Colonic mucosa (tissue), 4 donors: ENCODE measurements around the gene DTX4. TPM values are rescaled to one million over a fixed set of nuclear protein-coding genes. Genes with fewer than 3 reads are reported as not detected.

Experiments used
- DNase-seq: peaks from one replicate; pipeline ENCODE4 v3.0.0-alpha.2; 2020
- H3K27ac ChIP-seq: fragments of 200-600 bp; one replicate; pipeline ENCODE4 v1.8.0; 2021
- H3K27me3 ChIP-seq: fragments of 200-600 bp; one replicate; pipeline ENCODE4 v1.8.0; 2021
- H3K36me3 ChIP-seq: fragments of 200-600 bp; one replicate; pipeline ENCODE4 v1.8.0; 2021
- H3K4me1 ChIP-seq: fragments of 200-600 bp; one replicate; pipeline ENCODE4 v1.8.0; 2021; ENCODE audit warnings: mild to moderate bottlenecking
- H3K4me3 ChIP-seq: fragments of 200-600 bp; one replicate; pipeline ENCODE4 v1.8.0; 2021
- H3K9ac ChIP-seq, 2 donors: one replicate each; pipeline ENCODE4 v1.7.0; 2013; ENCODE audit warnings: control low read depth in 2 of 2, low read depth in 2 of 2, low read length in 2 of 2
- H3K9me3 ChIP-seq: fragments of 200-600 bp; one replicate; pipeline ENCODE4 v1.8.0; 2021
- CTCF ChIP-seq: fragments of 200-600 bp; IDR thresholded peaks from one replicate; pipeline ENCODE4 v1.8.0; 2022; ENCODE audit warnings: antibody characterized with exemption, mild to moderate bottlenecking
- intact Hi-C: fragments of 100-400 bp; cut with DNase I; formaldehyde crosslinking; loops from one replicate; pipeline ENCODE4 v1.14.1; 2022
- total RNA-seq, 2 donors: library from RNA; stranded (reverse); fragmentation: NEBNext Ultra II Directional in 1 of 2; extraction: Animal tissue kit (Norgen Biotek cat#: 25700) in 1 of 2; gene quantifications; one replicate each; pipeline ENCODE4 v1.2.1, GENCODE V29; 2021
- donor health status: healthy.
- donor health status: DM: no; HTN: no; CAD: no.
- donor health status: DM: no; HTN: no; CAD: no.

The DTX4 gene
- total RNA-seq, 2 donors from 2014 or later, result 54.7 to 59.7 TPM

GRCh38 chr11:59187587-59187986, 15.7 kb downstream of the DTX4 start:
- no peaks in the 10 kb centered on the region for H3K9me3 ChIP-seq
- peak overlapping the region; percentile 73 for H3K27ac ChIP-seq
- peak overlapping the region in 1 of 2 donors; percentile 84 for H3K9ac ChIP-seq
- TF ChIP-seq CTCF, result no peak
- DNase-seq, result peak; percentile 69
- peaks cover 39% of the 10 kb centered on the region for H3K4me1 ChIP-seq
- peaks cover 7% of the 10 kb centered on the region for H3K36me3 ChIP-seq
- H3K27me3 ChIP-seq, result no peaks in the 10 kb centered on the region
- intact Hi-C loops, result loop anchor here (2.0 kb wide), 1 partner anchor 15 kb away; the partner anchor contains the start of gene DTX4
- H3K4me3 ChIP-seq, result no peak overlapping the region

GRCh38 chr11:59188954-59189353, 17.0 kb downstream of the DTX4 start:
- no peaks in the 10 kb centered on the region for H3K27me3 ChIP-seq
- H3K4me1 ChIP-seq, result peaks cover 33% of the 10 kb centered on the region
- no peaks in the 10 kb centered on the region for H3K9me3 ChIP-seq
- no peak for DNase-seq
- no peak for TF ChIP-seq CTCF
- intact Hi-C loops, result no loop called here
- H3K27ac ChIP-seq, result no peak overlapping the region
- H3K9ac ChIP-seq, result no peak overlapping the region
- H3K36me3 ChIP-seq, result peaks cover 9% of the 10 kb centered on the region
- no peak overlapping the region for H3K4me3 ChIP-seq

GRCh38 chr11:59189986-59190385, 18.1 kb downstream of the DTX4 start:
- H3K9me3 ChIP-seq, result no peaks in the 10 kb centered on the region
- H3K36me3 ChIP-seq, result peaks cover 9% of the 10 kb centered on the region
- H3K4me1 ChIP-seq, result peaks cover 27% of the 10 kb centered on the region
- TF ChIP-seq CTCF, result no peak
- intact Hi-C loops, result no loop called here
- H3K9ac ChIP-seq, result peak overlapping the region in 1 of 2 donors; percentile 24
- H3K4me3 ChIP-seq, result no peak overlapping the region
- peak overlapping the region; percentile 49 for H3K27ac ChIP-seq
- no peaks in the 10 kb centered on the region for H3K27me3 ChIP-seq
- DNase-seq, result no peak

GRCh38 chr11:59191095-59191494, 19.2 kb downstream of the DTX4 start:
- Histone ChIP-seq H3K9ac (peak overlapping the region; percentile 3 to 38), H3K27ac (peak overlapping the region; percentile 49), H3K4me3 (no peak overlapping the region), H3K36me3 (peaks cover 9% of the 10 kb centered on the region), H3K4me1 (peaks cover 24% of the 10 kb centered on the region), H3K9me3 (no peaks in the 10 kb centered on the region), H3K27me3 (no peaks in the 10 kb centered on the region)
- DNase-seq, result peak; percentile 75
- no peak for TF ChIP-seq CTCF
- intact Hi-C loops, result no loop called here

- intact Hi-C loops, result no loop called here
Observed at GRCh38 chr11:59191890-59192289, 20.0 kb downstream of the DTX4 start.

More at GRCh38 chr11:59191890-59192289, 20.0 kb downstream of the DTX4 start:
- Histone ChIP-seq H3K27me3 (no peaks in the 10 kb centered on the region), H3K9me3 (no peaks in the 10 kb centered on the region), H3K9ac (peak overlapping the region in 1 of 2 donors; percentile 38), H3K27ac (peak overlapping the region; percentile 28), H3K36me3 (peaks cover 9% of the 10 kb centered on the region), H3K4me1 (peaks cover 19% of the 10 kb centered on the region), H3K4me3 (no peak overlapping the region)
- TF ChIP-seq CTCF, result no peak
- DNase-seq, result no peak
